GM12864 (cell line): ENCODE data around the gene CLDN5.

ENCODE experiments used
- DNase-seq: peaks from one replicate; pipeline ENCODE4 v3.0.0-alpha.2; 2011; ENCODE audit warnings: low read depth
- H3K4me3 ChIP-seq: 2 replicates; pipeline ENCODE4 v1.5.1; 2011; ENCODE audit warnings: mild to moderate bottlenecking, low read depth, low read length, control low read depth
- TF ChIP-seq, protein P1 (sequence below): IDR thresholded peaks from 2 replicates; pipeline ENCODE4 v1.5.1; 2011; ENCODE audit warnings: low read depth, mild to moderate bottlenecking, moderate library complexity, low read length, control low read depth, inconsistent platforms; ENCODE audit errors: missing control alignments

CLDN5 gene

DNA sequence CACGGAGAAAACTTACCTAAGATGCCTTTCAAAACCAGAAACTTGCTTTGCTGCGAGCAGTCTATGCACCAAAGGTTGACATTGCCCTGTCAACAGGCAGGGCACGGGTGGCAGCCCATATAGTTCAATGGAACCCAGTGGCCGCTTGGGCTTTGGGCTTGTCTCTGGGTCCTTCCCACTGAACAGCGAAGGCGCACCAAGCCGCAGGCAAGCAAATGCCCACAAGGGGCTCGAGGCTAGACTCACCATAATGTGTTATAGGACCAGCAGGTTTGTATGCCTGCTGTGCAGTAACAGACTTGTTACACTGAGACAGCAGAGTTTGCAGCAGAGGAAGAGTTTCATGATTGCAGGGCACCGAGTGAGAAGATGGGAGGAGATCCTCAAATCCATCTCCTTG lies 20.3 kb downstream of the CLDN5 start:
- DNase-seq = no peak
- TF ChIP-seq, protein P1, sequence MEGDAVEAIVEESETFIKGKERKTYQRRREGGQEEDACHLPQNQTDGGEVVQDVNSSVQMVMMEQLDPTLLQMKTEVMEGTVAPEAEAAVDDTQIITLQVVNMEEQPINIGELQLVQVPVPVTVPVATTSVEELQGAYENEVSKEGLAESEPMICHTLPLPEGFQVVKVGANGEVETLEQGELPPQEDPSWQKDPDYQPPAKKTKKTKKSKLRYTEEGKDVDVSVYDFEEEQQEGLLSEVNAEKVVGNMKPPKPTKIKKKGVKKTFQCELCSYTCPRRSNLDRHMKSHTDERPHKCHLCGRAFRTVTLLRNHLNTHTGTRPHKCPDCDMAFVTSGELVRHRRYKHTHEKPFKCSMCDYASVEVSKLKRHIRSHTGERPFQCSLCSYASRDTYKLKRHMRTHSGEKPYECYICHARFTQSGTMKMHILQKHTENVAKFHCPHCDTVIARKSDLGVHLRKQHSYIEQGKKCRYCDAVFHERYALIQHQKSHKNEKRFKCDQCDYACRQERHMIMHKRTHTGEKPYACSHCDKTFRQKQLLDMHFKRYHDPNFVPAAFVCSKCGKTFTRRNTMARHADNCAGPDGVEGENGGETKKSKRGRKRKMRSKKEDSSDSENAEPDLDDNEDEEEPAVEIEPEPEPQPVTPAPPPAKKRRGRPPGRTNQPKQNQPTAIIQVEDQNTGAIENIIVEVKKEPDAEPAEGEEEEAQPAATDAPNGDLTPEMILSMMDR = no peak

GRCh38 chr22:19503367-19503766 lies 20.8 kb downstream of the CLDN5 start:
- TF ChIP-seq, protein P1 = no peak
- DNase-seq = no peak
- H3K4me3 ChIP-seq = no peak overlapping the region

More for the DNA sequence above, 20.3 kb downstream of the CLDN5 start:
- no peak overlapping the region for H3K4me3 ChIP-seq

- H3K4me3 ChIP-seq = no peak overlapping the region
- DNase-seq = no peak
- TF ChIP-seq, protein P1 = no peak
Observed at GRCh38 chr22:19501897-19502447, 22.2 kb downstream of the CLDN5 start.

GRCh38 chr22:19499880-19500242 lies 24.3 kb downstream of the CLDN5 start:
- TF ChIP-seq, protein P1 = no peak
- H3K4me3 ChIP-seq = no peak overlapping the region
- no peak for DNase-seq

GRCh38 chr22:19499236-19499879 lies 24.9 kb downstream of the CLDN5 start:
- TF ChIP-seq, protein P1 = no peak
- H3K4me3 ChIP-seq = no peak overlapping the region
- DNase-seq = no peak

GRCh38 chr22:19498866-19499190 lies 25.4 kb downstream of the CLDN5 start:
- H3K4me3 ChIP-seq = no peak overlapping the region
- TF ChIP-seq, protein P1 = no peak

More at GRCh38 chr22:19498866-19499190, 25.4 kb downstream of the CLDN5 start:
- no peak for DNase-seq
